Gastrocnemius medialis (tissue), 4 donors: ENCODE data around the gene DUSP3. TPM values are rescaled to one million over a fixed set of nuclear protein-coding genes. Genes with fewer than 3 reads are reported as not detected.

Experiments used
- ATAC-seq, 2 donors: fragments of 150-250 bp; one replicate each; pipeline ENCODE4 v1.9.1; 2016
- DNase-seq, 2 donors: peaks; one replicate each; pipeline ENCODE4 v3.0.0-alpha.2; 2019
- H3K27ac ChIP-seq, 4 donors: fragments of 200-600 bp; sonication (generic); 1 replicate in 1 of 4; 2 replicates in 3 of 4; pipeline ENCODE4 v1.5.1; 2016 to 2018; ENCODE audit warnings: mild to moderate bottlenecking in 2 of 4, moderate library complexity in 1 of 4
- H3K27me3 ChIP-seq, 3 donors: fragments of 200-600 bp; sonication (generic) in 2 of 3; 1 replicate in 1 of 3; 2 replicates in 2 of 3; pipeline versions ENCODE4 v1.5.1 to v1.6.0; 2016 to 2019; ENCODE audit warnings: mild to moderate bottlenecking in 1 of 3, moderate library complexity in 1 of 3
- H3K36me3 ChIP-seq, 2 donors: fragments of 200-600 bp; sonication (generic) in 1 of 2; one replicate each; pipeline ENCODE4 v1.5.1; 2017 to 2018
- H3K4me1 ChIP-seq, 2 donors: fragments of 200-600 bp; sonication (generic) in 1 of 2; one replicate each; pipeline ENCODE4 v1.5.1; 2016 to 2017; ENCODE audit warnings: mild to moderate bottlenecking in 2 of 2
- H3K4me3 ChIP-seq, 4 donors: fragments of 200-600 bp; sonication (generic) in 3 of 4; 1 replicate in 1 of 4; 2 replicates in 3 of 4; pipeline ENCODE4 v1.5.1; 2016 to 2019; ENCODE audit warnings: mild to moderate bottlenecking in 2 of 4
- H3K9me3 ChIP-seq, 3 donors: fragments of 200-600 bp; sonication (generic) in 2 of 3; 1 replicate in 1 of 3; 2 replicates in 2 of 3; pipeline ENCODE4 v1.5.1; 2016 to 2019
- POLR2A ChIP-seq, 2 donors: fragments of 450-650 bp; IDR thresholded peaks; one replicate each; pipeline ENCODE4 v1.6.1; 2017; ENCODE audit warnings: antibody characterized with exemption in 2 of 2, mild to moderate bottlenecking in 2 of 2, moderate library complexity in 2 of 2
- in situ Hi-C, 4 donors: fragments of 200-750 bp; cut with MboI; loops; one replicate each; pipeline versions ENCODE4 v1.15.0 to v1.8.0; 2017; ENCODE audit warnings: low sequenced_read_pairs in 4 of 4
- intact Hi-C: fragments of 100-400 bp; cut with DNase I; formaldehyde crosslinking; loops from one replicate; pipeline ENCODE4 v1.15.1; 2023; ENCODE audit warnings: low total_unique reads
- total RNA-seq, 4 donors: library from RNA; depleted of rRNA; stranded (reverse); fragments of >200 nt; gene quantifications; one replicate each; pipeline versions ENCODE4 v1.1.0 to v1.2.3, GENCODE V29; 2016
- TF ChIP-seq, protein P1 (sequence below), 5 experiments: fragments of 450-650 bp in 3 of 5; fragments of 200-600 bp in 2 of 5; sonication (generic) in 2 of 5; IDR thresholded peaks in 4 of 5; conservative IDR thresholded peaks in 1 of 5; 1 replicate in 4 of 5; 2 replicates in 1 of 5; pipeline ENCODE4 v1.5.1; 2016 to 2019; ENCODE audit warnings: antibody characterized with exemption in 5 of 5, mild to moderate bottlenecking in 3 of 5, moderate library complexity in 3 of 5

DUSP3 gene
- total RNA-seq = 100 to 1,000 TPM; 121 to 184 (median 145) TPM

DNA sequence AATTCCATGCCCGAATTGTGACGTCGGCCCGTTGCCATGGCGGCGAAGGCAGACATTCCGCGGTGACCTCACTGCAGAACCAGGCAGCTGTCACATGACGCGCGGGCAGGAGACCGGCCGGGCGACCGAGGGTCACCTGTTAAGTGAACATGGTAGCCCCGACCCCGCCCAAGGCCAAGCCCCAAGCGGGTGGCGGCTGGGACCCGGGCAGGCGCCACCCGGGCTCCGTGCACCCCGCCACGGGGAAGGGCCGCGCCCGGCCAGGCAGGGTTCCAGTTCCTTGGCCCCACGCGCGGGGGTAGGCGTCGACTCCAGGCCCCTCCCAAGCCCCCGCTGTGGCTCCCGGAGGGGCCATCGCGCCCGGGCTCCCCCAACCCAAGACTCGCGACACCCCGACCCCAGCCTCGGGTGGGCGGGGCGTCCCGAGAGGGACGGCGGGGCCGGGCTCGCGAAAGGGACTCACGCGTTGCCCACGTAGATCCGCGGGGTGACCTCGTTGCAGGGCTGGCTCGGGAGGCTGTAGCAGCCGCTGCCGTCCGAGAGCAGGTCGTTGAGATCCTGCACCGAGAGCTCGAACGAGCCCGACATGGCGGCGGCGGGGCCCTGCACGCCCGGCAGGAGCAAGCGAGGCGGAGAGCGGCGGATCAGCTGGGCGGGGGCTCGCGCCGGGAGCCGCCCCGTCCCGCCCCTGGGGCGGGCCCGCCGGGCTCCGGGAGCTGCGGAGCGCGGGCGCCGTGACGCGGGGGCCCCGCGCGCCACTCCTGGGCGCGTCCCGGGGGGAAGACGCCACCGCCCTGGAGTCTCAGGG lies at the start of gene DUSP3:
DUSP3 (minus strand) TSS at position 641 of the 808 bp plus-strand sequence; CDS start at position 588, 53 bp downstream.
- intact Hi-C loops = loop anchor here (1.0 to 10.0 kb wide), 5 partner anchors 68 to 1516 kb away; partner anchors contain the start of genes PTGES3L and RUNDC1
- H3K36me3 ChIP-seq = peaks cover 0 to 7% of the 10 kb centered on the region in 2 donors
- H3K4me1 ChIP-seq = peaks cover 47 to 49% of the 10 kb centered on the region in 2 donors
- in situ Hi-C loops = no loop called here
- ATAC-seq (peak; percentile 67 to 81), DNase-seq (peak; percentile 96 to 98)
- H3K9me3 ChIP-seq = no peaks in the 10 kb centered on the region
- TF ChIP-seq, protein P1, sequence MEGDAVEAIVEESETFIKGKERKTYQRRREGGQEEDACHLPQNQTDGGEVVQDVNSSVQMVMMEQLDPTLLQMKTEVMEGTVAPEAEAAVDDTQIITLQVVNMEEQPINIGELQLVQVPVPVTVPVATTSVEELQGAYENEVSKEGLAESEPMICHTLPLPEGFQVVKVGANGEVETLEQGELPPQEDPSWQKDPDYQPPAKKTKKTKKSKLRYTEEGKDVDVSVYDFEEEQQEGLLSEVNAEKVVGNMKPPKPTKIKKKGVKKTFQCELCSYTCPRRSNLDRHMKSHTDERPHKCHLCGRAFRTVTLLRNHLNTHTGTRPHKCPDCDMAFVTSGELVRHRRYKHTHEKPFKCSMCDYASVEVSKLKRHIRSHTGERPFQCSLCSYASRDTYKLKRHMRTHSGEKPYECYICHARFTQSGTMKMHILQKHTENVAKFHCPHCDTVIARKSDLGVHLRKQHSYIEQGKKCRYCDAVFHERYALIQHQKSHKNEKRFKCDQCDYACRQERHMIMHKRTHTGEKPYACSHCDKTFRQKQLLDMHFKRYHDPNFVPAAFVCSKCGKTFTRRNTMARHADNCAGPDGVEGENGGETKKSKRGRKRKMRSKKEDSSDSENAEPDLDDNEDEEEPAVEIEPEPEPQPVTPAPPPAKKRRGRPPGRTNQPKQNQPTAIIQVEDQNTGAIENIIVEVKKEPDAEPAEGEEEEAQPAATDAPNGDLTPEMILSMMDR (IDR thresholded peaks at IDR 0.05 in 4 of 5, conservative IDR thresholded peaks at IDR 0.05 in 1 of 5) = no peak
- peak; percentile 93 to 97 for TF ChIP-seq POLR2A (IDR thresholded peaks at IDR 0.05)
- H3K27ac ChIP-seq = peak within 1 kb of the TSS; percentile 98 to 100 (median 100)
- H3K4me3 ChIP-seq = peak within 1 kb of the TSS; percentile 77 to 100 (median 92)
- H3K27me3 ChIP-seq = no peaks in the 10 kb centered on the region

DNA sequence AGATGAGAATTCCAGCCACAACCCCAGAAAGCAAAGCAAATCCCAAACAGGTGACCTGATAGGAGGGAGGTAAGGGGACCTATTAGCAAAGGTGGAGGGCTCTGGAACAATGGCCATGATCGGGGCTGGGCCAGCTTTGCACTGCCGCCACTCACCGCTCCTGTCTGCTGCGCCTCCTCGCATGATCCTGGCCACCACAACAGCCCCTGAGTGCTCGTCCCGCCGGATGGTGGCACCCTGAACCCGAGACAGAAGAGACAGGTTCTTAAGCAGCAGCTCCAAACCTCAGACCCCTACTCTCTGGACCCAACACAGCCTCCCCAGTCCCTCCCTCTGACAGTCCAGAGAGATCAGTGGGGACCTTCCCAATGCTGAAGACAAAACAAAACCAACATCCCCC lies 48.8 kb upstream of the DUSP3 start:
- intact Hi-C loops = no loop called here
- no peak for DNase-seq
- no peak for TF ChIP-seq POLR2A (IDR thresholded peaks at IDR 0.05)
- TF ChIP-seq, protein P1 (IDR thresholded peaks at IDR 0.05 in 4 of 5, conservative IDR thresholded peaks at IDR 0.05 in 1 of 5) = no peak
- H3K36me3 ChIP-seq = no peaks in the 10 kb centered on the region
- H3K4me3 ChIP-seq = no peak overlapping the region
- H3K9me3 ChIP-seq = no peaks in the 10 kb centered on the region
- no peaks in the 10 kb centered on the region for H3K4me1 ChIP-seq
- H3K27ac ChIP-seq = no peak overlapping the region
- H3K27me3 ChIP-seq = no peaks in the 10 kb centered on the region
- in situ Hi-C loops = no loop called here
- no peak for ATAC-seq

DNA sequence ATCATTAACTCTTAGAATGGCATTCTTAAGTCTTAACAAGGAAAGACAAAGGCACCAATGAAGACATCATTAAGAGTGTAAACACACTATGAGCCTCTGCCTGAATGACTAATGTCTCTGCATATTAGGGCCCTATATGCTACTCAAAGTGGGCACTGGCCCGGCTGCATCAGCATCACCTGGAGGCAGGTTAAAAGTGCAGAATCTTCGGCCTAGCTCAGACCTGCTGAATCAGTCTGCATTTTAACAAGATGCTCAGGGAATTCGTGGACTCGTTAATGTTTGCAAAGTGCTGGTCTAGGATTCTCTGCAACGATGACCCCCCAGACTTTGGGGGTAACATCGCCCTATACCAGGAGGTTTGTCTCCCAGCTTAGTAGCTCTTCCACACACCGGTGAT lies 47.4 kb upstream of the DUSP3 start:
- Histone ChIP-seq H3K27me3 (no peaks in the 10 kb centered on the region), H3K4me1 (no peaks in the 10 kb centered on the region), H3K36me3 (no peaks in the 10 kb centered on the region), H3K27ac (no peak overlapping the region), H3K9me3 (no peaks in the 10 kb centered on the region), H3K4me3 (no peak overlapping the region)
- ATAC-seq (no peak), DNase-seq (no peak)
- TF ChIP-seq, protein P1 (IDR thresholded peaks at IDR 0.05 in 4 of 5, conservative IDR thresholded peaks at IDR 0.05 in 1 of 5) = no peak
- TF ChIP-seq POLR2A (IDR thresholded peaks at IDR 0.05) = no peak
- in situ Hi-C loops = no loop called here
- intact Hi-C loops = no loop called here

DNA sequence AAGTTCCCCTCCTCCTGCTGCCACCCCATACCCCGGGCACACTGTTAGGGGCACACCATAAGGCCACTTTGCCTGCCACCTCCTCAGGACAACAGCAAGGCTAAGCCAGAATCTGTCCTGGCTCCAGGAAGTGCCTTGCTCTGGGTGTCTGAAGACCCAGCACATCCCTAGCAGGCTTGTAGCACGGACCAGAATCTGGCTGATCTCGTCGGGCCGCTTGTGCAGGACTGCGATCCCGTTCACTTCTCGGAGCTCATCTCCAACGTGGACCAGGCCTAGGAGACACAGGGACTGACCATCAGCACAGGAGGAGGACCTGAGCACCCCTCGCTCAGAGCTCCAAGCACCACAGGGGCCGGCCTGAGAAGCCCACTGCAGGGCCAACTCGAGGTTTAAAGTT lies 46.8 kb upstream of the DUSP3 start:
- ATAC-seq (no peak), DNase-seq (no peak)
- in situ Hi-C loops (no loop called here), intact Hi-C loops (no loop called here)
- Histone ChIP-seq H3K4me1 (no peaks in the 10 kb centered on the region), H3K9me3 (no peaks in the 10 kb centered on the region), H3K27ac (no peak overlapping the region), H3K4me3 (no peak overlapping the region), H3K27me3 (no peaks in the 10 kb centered on the region), H3K36me3 (no peaks in the 10 kb centered on the region)
- no peak for TF ChIP-seq POLR2A (IDR thresholded peaks at IDR 0.05)
- TF ChIP-seq, protein P1 (IDR thresholded peaks at IDR 0.05 in 4 of 5, conservative IDR thresholded peaks at IDR 0.05 in 1 of 5) = no peak
